CD4-positive, alpha-beta T cell (primary cell): Measurements from ENCODE around the gene RAB18. TPM values are rescaled to one million over a fixed set of nuclear protein-coding genes. Genes with fewer than 3 reads are reported as not detected.
A peak's percentile ranks its signal among the peaks of the same experiment; 100 is the strongest.

Experiments
- ATAC-seq: fragments of 200-7000 bp; cut with Tn5 transposase; one replicate; pipeline ENCODE4 v1.10.0; 2022; ENCODE audit warnings: mild to moderate bottlenecking; ENCODE audit not compliant: poor library complexity
- CTCF ChIA-PET: fragments of 350-600 bp; sonication (Branson Sonifier 250); formaldehyde crosslinking; loops from one replicate; lab custom pipeline; 2021; ENCODE audit warnings: antibody characterized with exemption, inconsistent platforms; lab: Charles Lee
- POLR2A ChIA-PET: fragments of 350-600 bp; sonication (Branson Sonifier 250); formaldehyde crosslinking; loops from one replicate; lab custom pipeline; 2021; ENCODE audit warnings: antibody characterized with exemption, inconsistent platforms; lab: Charles Lee
- DNase-seq, 14 experiments: peaks; one replicate each; pipeline ENCODE4 v3.0.0-alpha.2; 2013 to 2020; ENCODE audit warnings: mixed read lengths in 2 of 14
- H3K27ac ChIP-seq, 2 donors: one replicate each; pipeline versions ENCODE4 v1.5.1 to v1.7.0; 2013; ENCODE audit warnings: low read length in 2 of 2, low read depth in 1 of 2, mild to moderate bottlenecking in 1 of 2
- H3K27me3 ChIP-seq, 2 experiments: 1 replicate in 1 of 2; 2 replicates in 1 of 2; pipeline versions ENCODE4 v1.6.1 to v1.7.0; 2013; ENCODE audit warnings: low read length in 2 of 2, control low read depth in 1 of 2, mild to moderate bottlenecking in 1 of 2, moderate library complexity in 1 of 2; ENCODE audit not compliant: insufficient read depth in 2 of 2, control insufficient read depth in 1 of 2
- H3K36me3 ChIP-seq: one replicate; pipeline ENCODE4 v1.6.1; 2013; ENCODE audit warnings: low read length, control low read depth; ENCODE audit not compliant: insufficient read depth
- H3K4me1 ChIP-seq: one replicate; pipeline ENCODE4 v1.6.1; 2013; ENCODE audit warnings: low read length, control low read depth; ENCODE audit not compliant: insufficient read depth
- H3K4me3 ChIP-seq: one replicate; pipeline ENCODE4 v1.5.1; 2013; ENCODE audit warnings: mild to moderate bottlenecking, low read length, moderate library complexity
- H3K9me3 ChIP-seq, 2 experiments: 1 replicate in 1 of 2; 2 replicates in 1 of 2; pipeline versions ENCODE4 v1.6.1 to v1.7.0; 2013; ENCODE audit warnings: low read length in 2 of 2, mild to moderate bottlenecking in 2 of 2, control low read depth in 1 of 2, moderate library complexity in 1 of 2; ENCODE audit not compliant: control insufficient read depth in 1 of 2, insufficient read depth in 1 of 2
- H3K27ac Mint-ChIP-seq: one replicate; pipeline ENCODE4 v1.8.0; 2020; ENCODE audit warnings: mixed read lengths
- H3K27me3 Mint-ChIP-seq: one replicate; pipeline ENCODE4 v1.8.0; 2021; ENCODE audit warnings: mixed read lengths
- H3K36me3 Mint-ChIP-seq: one replicate; pipeline ENCODE4 v1.8.0; 2021; ENCODE audit warnings: low read depth, mixed read lengths
- H3K4me1 Mint-ChIP-seq: one replicate; pipeline ENCODE4 v1.8.0; 2021; ENCODE audit warnings: low read depth, mixed read lengths
- H3K4me3 Mint-ChIP-seq: one replicate; pipeline ENCODE4 v1.8.0; 2020; ENCODE audit warnings: mild to moderate bottlenecking, mixed read lengths
- H3K9me3 Mint-ChIP-seq: one replicate; pipeline ENCODE4 v1.8.0; 2020; ENCODE audit warnings: mixed read lengths
- CTCF ChIP-seq: fragments of 200-600 bp; IDR thresholded peaks from one replicate; pipeline ENCODE4 v1.8.0; 2022; ENCODE audit warnings: antibody characterized with exemption, mild to moderate bottlenecking
- intact Hi-C, 2 experiments: fragments of 100-400 bp; cut with DNase I in 1 of 2; cut with micrococcal nuclease in 1 of 2; formaldehyde crosslinking; loops; one replicate each; pipeline versions ENCODE4 v1.15.1 to v1.9.0; 2023 to 2025; cut with DNase I, micrococcal nuclease
- total RNA-seq, 174 experiments: library from RNA in 2 of 174; stranded (reverse) in 2 of 174; gene quantifications; one replicate each; pipeline ENCODE4 v1.2.3 and lab custom pipeline; 2021 to 2026

Gene RAB18
- total RNA-seq, 2 experiments from 2014 or later: 120 to 130 TPM

GRCh38 chr10:27506280-27506679 is 2.2 kb downstream of the RAB18 start:
- ATAC-seq: no peak
- no peaks in the 10 kb centered on the region for H3K27me3 ChIP-seq
- ChIA-PET POLR2A (no interaction called here), CTCF (no interaction called here)
- peaks cover 32% of the 10 kb centered on the region for H3K36me3 ChIP-seq
- no peaks in the 10 kb centered on the region for H3K9me3 Mint-ChIP-seq
- H3K27me3 Mint-ChIP-seq: no peaks in the 10 kb centered on the region
- H3K4me1 Mint-ChIP-seq: peaks cover 78% of the 10 kb centered on the region
- H3K9me3 ChIP-seq: no peaks in the 10 kb centered on the region
- no peak overlapping the region for H3K27ac ChIP-seq
- TF ChIP-seq CTCF: no peak
- H3K4me3 ChIP-seq: no peak overlapping the region
- H3K4me1 ChIP-seq: peaks cover 31% of the 10 kb centered on the region
- intact Hi-C loops: loop anchor here (5.0 to 10.0 kb wide), 7 partner anchors 61 to 829 kb away; partner anchors contain the start of genes ABI1 (in 1 of the 2), ACBD5 (in 1 of the 2), MKX (in 1 of the 2) and PDSS1 (in 1 of the 2)
- peak overlapping the region; percentile 83 for H3K4me3 Mint-ChIP-seq
- peaks cover 59% of the 10 kb centered on the region for H3K36me3 Mint-ChIP-seq
- no peak for DNase-seq
- peak overlapping the region; percentile 74 for H3K27ac Mint-ChIP-seq

- no peak overlapping the region for H3K4me3 Mint-ChIP-seq
- peaks cover 94% of the 10 kb centered on the region for H3K36me3 Mint-ChIP-seq
Measured at GRCh38 chr10:27512548-27512947, 8.4 kb downstream of the RAB18 start.

GRCh38 chr10:27513451-27514191 is 9.5 kb downstream of the RAB18 start:
- TF ChIP-seq CTCF: no peak
- H3K36me3 ChIP-seq: peaks cover 53% of the 10 kb centered on the region
- Mint-ChIP-seq H3K4me3 (no peak overlapping the region), H3K36me3 (peaks cover 98% of the 10 kb centered on the region), H3K4me1 (peaks cover 87% of the 10 kb centered on the region), H3K27me3 (no peaks in the 10 kb centered on the region), H3K27ac (peak overlapping the region; percentile 9), H3K9me3 (no peaks in the 10 kb centered on the region)
- no peaks in the 10 kb centered on the region for H3K27me3 ChIP-seq
- peaks cover 9% of the 10 kb centered on the region for H3K4me1 ChIP-seq
- intact Hi-C loops: no loop called here
- DNase-seq: peak in 1 of 14 experiments; percentile 10
- no peak for ATAC-seq
- H3K9me3 ChIP-seq: no peaks in the 10 kb centered on the region
- no peak overlapping the region for H3K27ac ChIP-seq
- H3K4me3 ChIP-seq: no peak overlapping the region
- ChIA-PET CTCF (interaction anchor here (0.5 kb wide), 1 partner anchor 814 kb away, joined by 7 read pairs; no protein-coding TSS in a partner anchor), POLR2A (interaction anchor here (1.8 kb wide), 1 partner anchor 9 kb away, joined by 13 read pairs; the partner anchor contains the start of gene RAB18)

More at GRCh38 chr10:27512548-27512947, 8.4 kb downstream of the RAB18 start:
- no peaks in the 10 kb centered on the region for H3K27me3 ChIP-seq
- ChIA-PET CTCF (interaction anchor here (0.6 kb wide), 1 partner anchor 47 kb away, joined by 3 read pairs; no protein-coding TSS in a partner anchor), POLR2A (no interaction called here)
- no peak for TF ChIP-seq CTCF
- no peaks in the 10 kb centered on the region for H3K27me3 Mint-ChIP-seq
- no peak overlapping the region for H3K27ac ChIP-seq
- peaks cover 12% of the 10 kb centered on the region for H3K4me1 ChIP-seq
- no peak overlapping the region for H3K4me3 ChIP-seq
- H3K9me3 ChIP-seq: no peaks in the 10 kb centered on the region
- no peaks in the 10 kb centered on the region for H3K9me3 Mint-ChIP-seq
- ATAC-seq (no peak), DNase-seq (no peak)
- peaks cover 53% of the 10 kb centered on the region for H3K36me3 ChIP-seq
- H3K27ac Mint-ChIP-seq: no peak overlapping the region
- H3K4me1 Mint-ChIP-seq: peaks cover 87% of the 10 kb centered on the region
- intact Hi-C loops: no loop called here
